Measurements from ENCODE around the gene GOLGA7B.

GOLGA7B gene

DNA sequence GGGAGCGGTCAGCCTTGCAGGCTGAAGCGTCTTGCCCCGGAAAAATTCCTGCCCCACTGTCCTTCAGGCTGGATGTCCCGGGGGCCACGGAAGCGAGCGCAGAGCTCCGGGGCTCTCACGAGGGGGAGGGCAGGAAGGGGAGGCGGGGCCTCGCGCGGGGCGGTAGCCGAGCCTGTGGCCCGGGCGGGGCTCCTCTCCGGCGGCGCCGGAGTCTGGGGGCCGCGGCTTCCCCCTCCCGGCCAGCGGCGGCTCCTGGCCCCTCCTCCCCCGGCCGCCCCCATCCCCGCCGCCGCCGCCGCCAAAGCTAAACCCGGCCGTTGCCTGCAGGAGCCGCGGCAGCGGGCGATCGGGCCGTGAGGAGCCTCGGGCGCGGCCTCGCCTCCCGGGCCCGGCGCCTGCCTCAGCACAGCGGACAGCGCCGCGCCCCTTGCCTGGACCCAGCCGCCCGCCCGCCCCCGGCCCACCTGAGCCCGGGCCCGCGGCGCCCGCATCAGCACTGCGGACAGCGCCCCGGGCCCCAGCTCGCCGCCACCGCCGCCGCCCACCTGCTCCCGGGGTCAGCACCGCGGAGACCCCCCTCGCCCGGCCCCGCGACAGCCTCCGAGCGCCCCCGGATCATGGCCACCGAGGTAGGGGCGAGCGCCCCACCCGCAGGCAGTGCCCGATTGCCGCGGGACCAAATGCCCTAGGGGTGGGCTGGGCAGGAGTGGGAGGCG lies at the start of gene GOLGA7B:
Gene GOLGA7B (plus strand): TSS at position 157 of the 716 bp plus-strand sequence. CDS start 461 bp downstream, at position 618.
- DNase-seq, result peak; percentile 35 to 70 (median 51)

DNA sequence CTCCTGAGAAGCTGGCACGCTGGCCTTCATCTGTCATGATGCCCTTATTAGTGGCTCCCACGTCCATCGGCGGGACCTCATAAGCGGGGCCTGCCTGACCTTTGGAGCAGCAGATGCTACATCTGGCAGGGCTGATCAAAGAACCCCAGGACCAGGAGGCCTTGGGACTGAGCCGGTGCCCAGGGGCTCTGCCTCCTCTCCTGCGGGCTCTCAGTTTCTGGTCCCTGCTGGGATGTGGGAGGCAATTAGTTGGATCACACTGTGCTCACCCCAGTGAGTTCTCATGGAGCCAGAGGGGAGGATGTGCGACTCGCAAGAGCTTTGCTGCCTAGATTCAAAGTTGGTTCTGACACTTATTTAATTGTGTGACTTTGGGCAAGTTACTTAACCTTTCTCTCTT lies 49.2 kb upstream of the GOLGA7B start:
- DNase-seq, result no peak

DNA sequence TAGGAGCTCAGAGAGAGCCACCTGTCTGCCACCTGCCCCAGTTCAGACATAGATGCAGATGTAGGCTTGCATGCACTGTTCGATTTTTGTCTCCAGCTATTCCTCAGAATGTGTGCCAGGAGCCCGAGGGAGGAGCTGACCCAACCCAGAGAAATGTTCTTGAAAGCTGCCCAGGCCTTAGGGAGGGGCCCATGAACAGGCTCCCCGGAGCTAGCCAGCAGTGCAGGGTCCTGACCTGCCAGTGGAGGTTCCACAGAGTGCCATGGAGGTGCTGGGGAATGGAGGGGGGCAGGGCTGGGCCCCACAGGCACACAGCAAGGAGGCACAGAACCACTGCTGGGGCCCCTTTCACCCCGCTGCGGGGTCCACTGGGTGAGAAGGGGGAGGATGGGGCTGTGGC lies 48.2 kb upstream of the GOLGA7B start:
- no peak for DNase-seq

DNA sequence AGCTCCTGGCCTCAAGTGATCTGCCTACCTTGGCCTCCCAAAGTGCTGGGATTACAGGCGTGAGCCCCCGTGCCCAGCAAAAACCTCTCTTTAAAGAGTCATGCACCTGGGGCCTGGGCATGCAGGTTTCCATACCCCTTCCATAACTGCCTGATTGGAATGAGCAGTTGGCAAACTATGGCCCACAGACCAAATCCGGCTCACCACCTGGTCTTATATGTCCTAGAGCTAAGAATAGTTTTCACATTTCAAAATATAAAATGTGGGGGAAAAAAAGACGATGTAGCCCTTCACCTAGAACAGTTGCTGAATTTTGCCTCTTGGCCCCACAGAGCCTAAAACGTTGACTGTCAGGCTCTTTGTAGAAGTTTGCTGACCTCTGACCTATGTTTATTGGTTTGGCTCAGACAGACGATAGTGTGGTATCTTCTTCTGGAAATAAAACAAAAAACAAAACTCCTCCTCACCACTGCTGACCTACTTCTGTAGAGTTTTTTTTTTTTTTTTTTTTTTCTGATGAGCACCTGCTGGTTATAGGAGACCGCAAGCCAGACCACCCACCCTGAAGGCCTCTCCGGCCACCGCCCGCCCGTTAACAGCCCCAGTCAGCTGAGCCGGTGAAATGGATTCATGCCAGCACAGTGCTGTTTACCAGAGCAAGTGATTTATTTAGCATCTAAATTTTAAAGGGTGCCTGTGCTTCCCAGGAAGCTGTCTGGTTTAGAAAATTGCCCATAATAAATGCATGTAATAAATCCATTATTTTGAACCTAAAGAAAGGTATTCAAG lies 44.4 kb upstream of the GOLGA7B start:
- no peak for DNase-seq

DNA sequence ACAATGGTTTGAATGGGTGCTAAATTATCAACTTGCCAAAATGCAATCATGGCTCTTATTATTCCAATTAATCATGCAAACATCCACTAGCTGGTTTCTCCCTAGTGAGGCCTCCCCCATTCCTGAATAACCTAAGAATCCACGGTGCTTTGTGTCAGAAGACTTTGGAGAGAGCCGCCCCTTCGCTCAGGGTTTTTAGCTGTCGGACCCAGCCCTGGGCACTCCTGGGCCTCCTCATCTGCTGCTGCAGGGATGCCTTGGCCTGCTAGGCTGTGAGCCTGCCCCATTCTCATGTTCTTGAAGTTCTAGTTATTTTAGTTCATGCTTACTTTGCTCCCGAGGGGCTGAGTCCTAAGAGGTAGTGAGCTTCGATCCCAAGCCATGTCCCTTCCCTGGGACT lies 43.7 kb upstream of the GOLGA7B start:
- no peak for DNase-seq

DNA sequence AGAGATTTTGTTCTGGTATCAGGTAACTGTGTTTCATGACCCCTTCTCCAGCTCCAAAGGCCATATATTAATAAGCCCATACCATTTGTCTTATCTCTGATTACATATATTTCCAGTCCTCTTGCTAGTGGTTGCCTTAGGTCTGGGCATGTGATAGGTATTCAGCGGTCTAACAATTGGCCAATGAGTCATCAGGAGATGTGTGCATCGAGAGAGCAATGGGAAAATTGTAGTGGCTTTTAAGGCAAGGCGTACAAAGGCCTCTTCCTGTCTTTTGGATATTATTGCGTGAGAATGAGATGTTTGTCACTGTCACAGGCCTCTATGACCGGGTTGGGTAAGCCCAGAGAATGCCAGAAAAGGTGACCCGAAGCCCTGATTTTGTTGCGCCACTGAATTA lies 39.2 kb upstream of the GOLGA7B start:
- peak; percentile 20 to 27 (median 24) for DNase-seq

DNA sequence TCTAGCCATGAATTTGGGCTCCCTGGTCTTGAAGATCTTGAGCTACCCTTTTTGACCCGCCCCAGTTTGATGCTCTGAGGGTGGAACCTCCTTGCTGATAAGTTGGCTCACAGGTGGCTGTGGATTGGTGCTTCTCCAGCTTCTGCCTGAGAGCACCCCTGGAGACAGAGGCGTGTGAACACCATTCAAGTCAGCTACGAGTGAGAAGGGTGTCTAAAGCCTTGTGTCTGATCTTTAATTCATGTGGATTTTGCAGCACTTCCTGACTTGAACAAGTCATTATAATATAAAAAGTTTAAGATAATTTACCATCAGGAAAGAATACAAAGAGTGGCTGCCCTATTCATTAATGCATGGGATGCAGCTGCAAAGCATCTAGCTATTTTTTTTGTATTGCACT lies 37.7 kb upstream of the GOLGA7B start:
- DNase-seq, result no peak

DNA sequence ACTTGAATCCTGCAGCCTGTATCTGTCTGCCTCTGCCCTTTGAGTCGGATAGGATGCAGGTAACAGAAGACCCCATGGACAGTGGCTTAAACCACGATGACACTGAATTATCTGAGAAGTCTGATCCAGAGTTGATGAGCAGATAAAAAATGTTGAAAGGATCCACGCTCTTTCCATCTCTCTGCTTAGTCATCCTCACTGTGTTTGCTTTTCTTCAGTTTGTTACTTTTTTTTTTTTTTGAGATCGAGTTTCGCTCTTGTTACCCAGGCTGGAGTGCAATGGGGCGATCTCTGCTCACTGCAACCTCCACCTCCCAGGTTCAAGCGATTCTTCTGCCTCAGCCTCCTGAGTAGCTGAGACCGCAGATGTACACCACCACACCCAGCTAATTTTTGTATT lies 36.9 kb upstream of the GOLGA7B start:
- DNase-seq, result no peak

DNA sequence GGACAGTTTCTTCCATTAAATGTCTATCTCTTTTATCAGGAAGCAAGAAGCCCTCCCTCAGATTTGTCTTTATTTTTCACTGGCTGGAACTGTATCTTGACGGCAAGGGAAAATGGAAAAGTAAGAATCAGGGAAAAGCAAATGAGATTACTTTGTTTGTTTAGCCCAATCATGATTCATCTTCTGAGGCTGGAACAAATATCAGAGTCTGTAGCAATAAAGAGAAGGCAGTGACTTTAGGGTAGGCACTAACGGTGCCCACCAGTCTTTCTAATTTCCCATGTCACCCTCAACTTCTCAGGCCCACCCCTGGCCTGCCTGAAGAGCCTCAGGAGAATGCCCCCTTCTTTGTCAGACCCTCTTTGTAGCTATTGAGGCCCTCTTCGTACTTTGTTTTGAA lies 36.3 kb upstream of the GOLGA7B start:
- no peak for DNase-seq

DNA sequence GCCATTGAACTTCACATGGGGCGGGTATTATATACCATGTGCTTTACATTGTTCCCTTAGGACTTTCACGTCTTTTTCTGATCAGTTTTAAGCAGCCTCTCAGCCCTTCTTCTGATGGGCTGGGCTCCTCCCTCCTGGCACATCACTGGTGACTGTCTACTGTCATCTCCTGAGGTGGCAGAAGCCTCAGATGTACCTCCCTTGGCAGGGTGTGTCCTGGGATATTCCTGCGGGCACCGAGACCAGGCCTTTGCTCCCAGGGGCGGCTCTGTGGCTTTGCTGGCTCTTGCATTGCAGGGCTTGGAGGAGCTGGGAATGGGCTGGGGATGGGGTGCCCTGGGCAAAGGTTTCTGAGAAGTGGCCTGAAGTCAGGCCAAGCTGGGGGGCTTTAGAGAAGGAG lies 34.6 kb upstream of the GOLGA7B start:
- DNase-seq, result no peak

DNA sequence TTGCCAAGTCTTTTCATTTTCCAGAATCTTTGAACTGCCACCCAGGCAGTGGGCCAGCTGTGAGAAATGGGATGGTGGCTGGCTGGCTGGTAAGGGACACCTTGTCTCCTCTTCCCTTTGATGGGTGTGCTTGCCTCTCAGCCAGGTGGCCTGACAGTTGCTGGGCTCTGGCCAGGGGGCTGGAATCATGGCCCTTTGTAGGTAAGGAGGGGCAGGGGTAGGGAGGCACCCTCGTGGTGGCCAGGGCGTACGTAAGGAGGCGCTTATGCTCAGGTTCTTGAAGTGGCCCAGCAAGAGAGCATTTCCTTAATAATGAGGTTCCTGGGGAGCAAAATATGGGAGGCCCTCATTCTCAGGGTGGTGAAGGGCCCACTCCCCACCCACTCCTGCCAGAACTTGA lies 33.0 kb upstream of the GOLGA7B start:
- DNase-seq, result no peak

DNA sequence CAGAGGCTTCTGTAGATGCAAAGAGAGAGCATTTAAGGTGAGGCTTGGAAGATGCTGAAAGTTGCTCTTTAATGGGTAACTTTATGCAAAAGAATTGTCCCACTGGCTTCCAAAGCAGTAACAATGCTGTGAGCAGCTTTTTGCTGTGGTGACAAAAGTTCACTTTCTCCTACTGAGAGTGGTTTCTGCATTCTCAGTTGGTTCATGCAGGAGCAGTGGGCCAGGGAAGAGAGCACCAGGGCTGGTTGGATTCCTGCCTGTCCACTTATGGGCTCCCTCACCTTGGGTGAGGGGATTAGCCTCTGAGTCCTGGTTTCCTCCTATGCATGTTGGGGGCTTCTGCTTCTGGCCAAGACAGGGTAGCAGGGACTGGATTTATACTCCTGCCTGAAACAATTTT lies 31.1 kb upstream of the GOLGA7B start:
- DNase-seq, result no peak

DNA sequence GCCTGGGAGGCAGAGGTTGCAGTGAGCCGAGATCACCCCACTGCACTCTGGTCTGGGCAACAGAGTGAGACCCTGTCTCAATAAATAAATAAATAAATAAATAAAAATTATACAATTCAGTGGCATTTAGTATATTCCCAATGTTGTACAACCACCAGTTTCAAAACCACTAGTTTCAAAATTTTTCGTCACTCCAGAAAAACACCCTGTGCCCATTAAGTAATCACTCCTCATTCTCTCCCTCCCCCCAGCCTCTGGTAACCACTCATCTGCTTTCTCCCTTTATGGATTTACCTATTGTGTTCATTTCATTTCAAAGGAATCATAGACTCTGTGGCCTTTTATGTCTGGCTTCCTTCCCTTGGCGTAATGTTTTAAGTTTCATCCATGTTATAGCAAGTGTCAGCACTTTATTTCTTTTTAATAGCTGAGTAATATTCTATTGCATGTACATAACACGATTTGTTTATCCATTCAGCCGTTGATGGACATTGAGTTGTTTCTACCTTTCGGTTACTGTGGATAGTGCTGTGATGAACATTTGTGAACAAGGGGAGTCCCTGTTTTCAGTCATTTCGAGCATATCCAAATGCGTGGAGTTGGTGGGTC lies 29.4 kb upstream of the GOLGA7B start:
- peak; percentile 31 to 52 (median 40) for DNase-seq

DNA sequence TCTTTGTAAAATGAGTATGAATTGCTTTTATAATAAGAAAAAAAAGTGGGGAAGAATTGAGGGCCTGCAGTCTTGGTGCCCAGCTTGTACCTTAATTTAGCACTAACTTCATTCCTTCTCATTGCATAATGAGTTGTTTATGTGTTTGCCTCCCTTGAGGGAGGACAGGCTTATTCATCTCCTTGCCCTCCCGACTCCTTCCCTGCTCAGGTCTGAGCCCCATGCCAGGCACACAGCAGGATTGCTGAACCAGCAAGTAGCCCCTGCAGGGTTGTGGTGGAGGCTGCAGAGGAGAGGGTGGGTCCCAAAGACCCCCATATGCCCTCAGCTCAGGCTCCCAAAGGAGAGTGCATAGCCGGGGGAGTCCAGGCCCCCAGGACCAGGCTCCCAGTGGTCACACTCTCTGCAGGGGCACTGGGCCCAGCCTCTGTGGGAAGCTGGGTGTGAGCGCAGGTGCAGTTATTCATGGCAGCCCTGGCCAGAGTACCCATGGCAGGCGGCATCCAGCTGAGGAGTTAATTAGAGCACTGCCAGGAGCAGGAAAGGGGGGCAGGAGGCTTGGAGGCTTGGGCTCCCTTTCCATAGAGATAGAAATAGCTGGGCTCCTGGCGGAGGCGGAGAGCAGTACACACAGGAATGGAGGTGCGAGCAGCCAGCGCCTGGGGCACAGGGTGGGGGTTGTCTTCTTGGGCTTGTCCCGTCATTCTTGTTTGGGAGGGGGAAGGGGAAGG lies 28.2 kb upstream of the GOLGA7B start:
- DNase-seq, result no peak

DNA sequence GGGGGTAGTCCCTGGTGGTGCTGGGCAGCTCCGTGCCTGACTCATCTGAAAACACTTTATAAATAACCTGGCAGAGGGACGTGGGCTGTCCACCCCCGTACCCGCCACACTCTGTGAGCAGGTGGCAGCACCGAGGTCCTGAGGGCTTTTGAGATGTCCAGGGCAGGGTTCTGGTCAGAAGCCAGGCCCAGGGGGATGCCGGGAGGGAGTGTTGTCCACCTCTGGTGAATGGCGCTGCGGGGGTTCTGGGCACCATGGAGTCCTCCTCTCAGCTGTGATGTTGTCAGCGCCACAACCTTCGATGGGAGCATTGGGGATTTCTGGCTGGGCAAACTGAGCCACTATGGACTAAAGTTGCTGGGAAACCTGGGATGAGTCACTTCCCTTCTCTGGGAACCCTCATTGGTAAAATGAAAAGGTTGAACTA lies 27.4 kb upstream of the GOLGA7B start:
- DNase-seq, result no peak

DNA sequence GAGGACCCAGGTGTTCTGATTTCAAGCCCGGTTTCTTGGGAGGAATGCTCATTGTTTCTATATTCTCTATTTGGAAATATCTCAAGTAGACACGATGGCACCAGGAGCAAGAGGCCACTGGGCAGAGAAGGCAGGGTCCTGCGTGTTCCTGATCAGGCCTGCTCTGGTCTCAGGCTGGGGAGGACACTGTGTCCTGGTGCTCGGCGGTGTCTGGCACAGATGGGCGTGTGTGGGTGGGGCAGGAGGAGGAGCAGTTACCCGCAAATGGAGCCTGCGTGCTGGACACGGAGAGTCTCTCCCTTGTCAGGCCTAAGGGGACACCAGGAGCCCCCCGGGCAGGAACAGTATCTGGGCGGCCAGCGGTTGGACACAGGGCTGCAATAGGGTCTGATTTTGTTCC lies 25.9 kb upstream of the GOLGA7B start:
- DNase-seq, result no peak

DNA sequence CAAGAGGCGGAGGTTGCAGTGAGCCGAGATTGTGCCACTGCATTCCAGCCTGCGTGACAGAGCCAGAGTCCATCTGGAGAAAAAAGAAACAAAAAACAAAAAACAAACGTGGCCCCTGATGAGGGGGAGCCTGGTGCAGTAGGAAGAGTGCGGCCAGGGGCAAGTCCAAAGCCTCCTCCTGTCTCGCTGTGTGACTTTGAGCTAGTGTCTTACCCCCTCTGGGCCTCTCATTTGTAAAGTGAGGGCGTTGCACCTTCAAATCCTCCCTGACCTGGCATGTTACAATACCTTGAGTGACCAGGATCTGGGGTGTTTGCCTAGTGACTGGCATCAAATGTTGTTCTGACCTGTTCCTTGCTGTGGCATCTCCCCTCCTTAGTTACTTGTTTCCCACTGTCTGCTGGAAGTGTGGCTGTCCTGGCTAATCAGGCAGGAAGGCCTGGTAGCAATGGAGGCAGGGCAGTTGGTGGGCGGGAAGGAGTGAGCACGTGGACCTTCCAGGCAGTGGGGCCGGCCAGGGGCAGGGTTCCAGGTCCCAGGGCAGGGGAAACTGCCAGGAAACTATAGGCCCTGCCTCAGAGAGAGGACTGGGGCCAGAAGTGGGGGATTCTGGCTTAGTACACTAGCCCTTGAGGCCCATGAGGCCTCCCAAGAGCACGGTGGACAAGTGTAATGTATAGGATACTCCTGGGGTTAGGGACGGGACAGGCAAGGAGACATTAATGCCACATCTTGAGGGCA lies 24.5 kb upstream of the GOLGA7B start:
- DNase-seq, result no peak

DNA sequence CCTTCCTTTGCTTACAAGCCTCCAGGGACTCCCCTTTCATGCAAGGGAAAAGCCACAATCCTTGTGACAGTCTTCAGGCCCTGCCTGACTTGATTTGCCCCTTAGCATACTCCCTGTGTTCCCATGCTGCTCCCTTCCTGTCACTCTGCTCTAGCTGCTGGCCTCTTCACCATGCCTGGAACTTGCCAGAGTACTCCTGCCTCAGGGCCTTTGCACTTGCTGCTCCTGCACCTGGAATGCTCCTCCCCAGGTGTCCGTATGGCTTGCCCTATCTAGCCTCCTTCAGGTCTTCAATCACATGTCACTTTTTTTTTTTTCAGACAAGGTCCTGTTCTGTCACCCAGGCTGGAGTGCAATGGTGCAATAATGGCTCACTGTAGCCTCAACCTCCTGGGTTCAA lies 22.8 kb upstream of the GOLGA7B start:
- no peak for DNase-seq

DNA sequence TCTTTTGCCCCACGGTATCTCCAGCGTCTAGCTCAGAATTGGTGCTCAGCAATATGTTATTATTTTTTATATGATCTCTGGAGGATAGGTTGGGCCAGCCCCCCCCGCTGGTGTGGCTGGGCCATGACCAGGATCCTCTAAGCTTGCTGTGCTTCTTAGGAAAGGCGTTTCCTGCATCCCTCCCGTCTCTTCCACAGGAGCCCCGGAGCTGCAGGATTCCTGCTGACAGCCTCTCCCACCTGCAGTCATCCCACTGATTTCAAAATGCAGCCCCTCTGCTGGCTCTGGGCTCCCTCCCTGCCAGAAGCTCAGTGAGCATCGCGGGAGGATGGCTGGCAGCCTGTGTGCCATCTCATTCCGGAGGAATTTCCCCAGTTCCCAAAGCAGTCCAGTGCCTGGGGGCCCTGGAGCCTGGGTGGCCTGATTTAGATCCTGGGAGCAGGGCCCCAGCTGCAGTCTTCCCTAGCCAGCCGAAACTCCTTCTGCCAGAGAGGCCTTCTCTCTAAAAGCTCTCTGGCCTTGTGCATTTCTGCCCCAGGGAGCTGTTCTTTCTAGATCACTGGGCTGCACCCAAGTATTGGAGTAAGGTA lies 21.8 kb upstream of the GOLGA7B start:
- no peak for DNase-seq

DNA sequence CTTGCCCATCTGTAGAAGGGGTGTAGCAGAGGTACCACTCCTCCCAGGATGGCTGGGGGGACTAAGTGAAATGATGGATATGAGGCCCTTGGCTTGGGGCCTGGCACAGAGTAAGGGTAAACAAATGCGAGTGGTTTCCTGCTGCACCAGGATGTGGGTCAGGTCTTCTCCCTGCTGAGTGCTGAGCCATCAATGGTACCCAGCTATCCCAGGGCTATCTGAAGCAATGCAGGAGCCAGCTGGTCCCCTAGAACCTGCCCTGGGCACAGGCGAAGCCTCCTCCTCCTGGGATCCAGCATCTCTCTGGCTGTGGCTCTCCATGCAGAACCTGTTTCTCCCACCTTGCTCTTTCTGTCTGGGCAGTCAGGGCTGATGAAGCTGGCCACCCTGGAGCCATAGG lies 20.9 kb upstream of the GOLGA7B start:
- no peak for DNase-seq

DNA sequence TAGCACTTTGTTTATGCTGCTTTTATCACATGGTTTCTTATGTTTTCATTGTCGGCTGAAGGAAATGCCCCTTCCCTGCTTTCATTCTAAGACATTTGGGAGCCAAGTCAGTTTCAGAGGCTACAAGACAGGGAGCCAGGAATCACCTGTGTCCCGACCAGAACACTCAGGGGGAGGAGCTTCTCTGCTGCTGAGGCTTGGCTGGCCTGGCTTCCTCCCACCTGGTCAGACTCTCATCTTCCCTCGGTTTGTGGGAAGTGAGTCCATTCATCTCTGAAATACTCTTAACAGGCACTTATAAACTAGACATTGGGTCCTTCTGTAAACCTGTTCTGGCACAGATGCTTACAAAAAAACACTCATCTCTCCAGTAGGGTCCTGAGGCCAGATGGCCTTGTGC lies 19.6 kb upstream of the GOLGA7B start:
- DNase-seq, result no peak

DNA sequence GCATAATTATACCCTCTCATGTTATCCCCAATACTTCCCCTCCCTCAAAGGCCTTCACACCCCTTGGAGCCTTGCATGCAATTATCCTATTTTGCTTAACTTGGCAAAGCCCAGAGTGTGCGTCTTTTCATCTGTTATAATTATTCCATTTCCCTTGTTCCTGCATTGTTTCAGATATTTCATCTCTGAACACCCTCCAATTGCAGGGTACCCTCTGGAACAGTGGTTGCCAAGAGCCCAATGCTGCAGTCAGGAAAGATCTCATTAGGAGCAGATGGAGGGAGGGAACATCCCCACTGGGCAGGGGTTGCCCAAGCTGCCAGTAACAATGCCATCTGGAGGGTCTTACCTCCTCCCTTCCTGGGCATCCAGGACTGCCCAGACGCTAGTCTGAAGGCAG lies 18.4 kb upstream of the GOLGA7B start:
- DNase-seq, result no peak
